ENCODE data around the gene SHMT2.

DNA sequence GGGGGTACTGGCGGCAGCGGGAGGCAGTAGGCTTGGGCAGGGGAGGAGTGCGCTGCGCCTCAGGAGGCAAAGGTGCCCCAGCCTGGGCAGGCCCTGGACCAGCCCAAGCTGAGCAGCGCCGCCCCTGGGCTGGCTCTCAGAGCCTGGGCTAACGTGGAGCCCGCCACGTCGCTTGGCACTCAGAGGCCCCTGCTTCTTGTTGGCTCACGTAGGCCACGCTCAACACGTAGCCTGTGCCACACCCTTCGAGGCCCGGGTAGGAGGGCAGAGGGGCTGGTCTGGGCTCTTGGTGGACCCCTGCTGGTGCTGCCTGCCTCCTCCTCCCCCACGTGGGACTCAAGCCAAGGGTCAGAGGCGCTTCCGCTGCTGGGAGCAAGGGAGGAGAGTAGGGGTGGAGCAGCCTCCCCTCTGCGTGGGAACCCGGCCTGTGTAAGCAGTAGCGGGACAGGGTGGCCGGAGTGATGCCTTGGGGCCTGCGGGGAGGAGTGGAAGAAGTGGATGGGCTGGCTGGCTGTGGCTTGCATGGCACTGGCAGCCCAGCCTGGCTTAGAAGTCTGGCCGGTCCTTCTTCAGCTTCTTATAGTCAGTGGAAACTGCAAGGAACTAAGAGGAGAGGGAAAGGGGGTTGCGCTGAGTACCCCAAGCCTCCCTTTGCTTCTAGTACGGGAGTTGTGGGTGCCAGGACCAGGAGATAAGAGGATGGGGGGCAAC lies 5.7 kb downstream of the SHMT2 start:
- TF ChIP-seq, protein P1, sequence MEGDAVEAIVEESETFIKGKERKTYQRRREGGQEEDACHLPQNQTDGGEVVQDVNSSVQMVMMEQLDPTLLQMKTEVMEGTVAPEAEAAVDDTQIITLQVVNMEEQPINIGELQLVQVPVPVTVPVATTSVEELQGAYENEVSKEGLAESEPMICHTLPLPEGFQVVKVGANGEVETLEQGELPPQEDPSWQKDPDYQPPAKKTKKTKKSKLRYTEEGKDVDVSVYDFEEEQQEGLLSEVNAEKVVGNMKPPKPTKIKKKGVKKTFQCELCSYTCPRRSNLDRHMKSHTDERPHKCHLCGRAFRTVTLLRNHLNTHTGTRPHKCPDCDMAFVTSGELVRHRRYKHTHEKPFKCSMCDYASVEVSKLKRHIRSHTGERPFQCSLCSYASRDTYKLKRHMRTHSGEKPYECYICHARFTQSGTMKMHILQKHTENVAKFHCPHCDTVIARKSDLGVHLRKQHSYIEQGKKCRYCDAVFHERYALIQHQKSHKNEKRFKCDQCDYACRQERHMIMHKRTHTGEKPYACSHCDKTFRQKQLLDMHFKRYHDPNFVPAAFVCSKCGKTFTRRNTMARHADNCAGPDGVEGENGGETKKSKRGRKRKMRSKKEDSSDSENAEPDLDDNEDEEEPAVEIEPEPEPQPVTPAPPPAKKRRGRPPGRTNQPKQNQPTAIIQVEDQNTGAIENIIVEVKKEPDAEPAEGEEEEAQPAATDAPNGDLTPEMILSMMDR (IDR thresholded peaks at IDR 0.05), result no peak
- TF ChIP-seq POLR2A (IDR thresholded peaks at IDR 0.05) (no peak), POLR2AphosphoS5 (IDR thresholded peaks at IDR 0.05) (no peak), EP300 (IDR thresholded peaks at IDR 0.05) (no peak)
